HG03045 (cell line): ENCODE data around the gene PTPRCAP.

Experiments used
- ATAC-seq: cut with Tn5 transposase; IDR thresholded peaks from one replicate; pipeline ENCODE4 v1.9.1; 2021; ENCODE audit warnings: mild to moderate bottlenecking, moderate library complexity; ENCODE audit not compliant: unreplicated experiment

The PTPRCAP gene

GRCh38 chr11:67398661-67399563, 38.6 kb downstream of the PTPRCAP start:
- no peak for ATAC-seq

GRCh38 chr11:67397986-67398660, 39.4 kb downstream of the PTPRCAP start:
- no peak for ATAC-seq

GRCh38 chr11:67397536-67397935, 39.9 kb downstream of the PTPRCAP start:
- ATAC-seq = no peak

GRCh38 chr11:67396587-67397389, 40.7 kb downstream of the PTPRCAP start:
- ATAC-seq = no peak

GRCh38 chr11:67396259-67396581, 41.3 kb downstream of the PTPRCAP start:
- ATAC-seq = no peak

- ATAC-seq = no peak
Measured at GRCh38 chr11:67395555-67396258, 41.8 kb downstream of the PTPRCAP start.

GRCh38 chr11:67393990-67394389, 43.5 kb downstream of the PTPRCAP start:
- no peak for ATAC-seq

- ATAC-seq = no peak
Measured at GRCh38 chr11:67393437-67393836, 44.0 kb downstream of the PTPRCAP start.

GRCh38 chr11:67392183-67392715, 45.2 kb downstream of the PTPRCAP start:
- ATAC-seq = peak; percentile 5

GRCh38 chr11:67391304-67392182, 45.9 kb downstream of the PTPRCAP start, which contains the start of gene RAD9A:
TSS of gene RAD9A (plus strand) at chr11:67391986. CDS start at chr11:67392045, 59 bp downstream.
- ATAC-seq = peak; percentile 49

- no peak for ATAC-seq
Measured at GRCh38 chr11:67390947-67391303, 46.6 kb downstream of the PTPRCAP start.

GRCh38 chr11:67389477-67389876, 48.0 kb downstream of the PTPRCAP start:
- ATAC-seq = no peak

GRCh38 chr11:67387518-67387917, 50.0 kb downstream of the PTPRCAP start:
- ATAC-seq = no peak

- no peak for ATAC-seq
Measured at GRCh38 chr11:67387069-67387468, 50.4 kb downstream of the PTPRCAP start.
